ENCODE measurements around the gene SIGLEC6. TPM values are rescaled to one million over a fixed set of nuclear protein-coding genes. Genes with fewer than 3 reads are reported as not detected.

The SIGLEC6 gene
- total RNA-seq, 1 experiment from 2014 or later, result 0.31 TPM

DNA sequence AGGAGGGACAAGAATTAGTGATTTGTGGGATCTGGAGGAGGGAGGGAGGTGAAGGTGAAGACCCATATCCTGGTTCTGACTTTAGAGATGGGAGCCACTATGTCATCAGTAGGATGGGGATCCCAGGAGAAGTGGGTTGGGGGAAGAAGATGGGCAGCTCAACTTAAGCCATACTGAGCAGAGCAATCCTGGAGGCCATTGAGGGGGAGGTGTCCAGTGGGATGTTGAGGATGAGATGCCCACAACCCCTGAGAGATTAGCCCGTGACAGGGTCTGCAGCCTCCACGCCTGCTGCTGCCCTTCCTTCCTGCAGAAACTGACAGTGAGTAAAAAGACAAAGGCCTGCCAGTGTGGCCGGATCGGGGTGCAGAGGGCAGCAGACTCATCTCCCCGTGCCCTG is 11.2 kb upstream of the SIGLEC6 start:
- no peak overlapping the region for H3K4me3 Mint-ChIP-seq
- peaks cover 47 to 92% of the 10 kb centered on the region in 2 experiments for H3K9me3 Mint-ChIP-seq
- no peaks in the 10 kb centered on the region for H3K4me1 ChIP-seq (ENCODE audit: insufficient read depth, low read length)
- no peak overlapping the region for H2BK12ac ChIP-seq (ENCODE audit: insufficient read length, low read depth, low read length)
- H3K9ac ChIP-seq (ENCODE audit: extremely low read depth, insufficient read length, low read length), result no peak overlapping the region
- no peak overlapping the region for H3K4ac ChIP-seq (ENCODE audit: low read depth, low read length)
- no peaks in the 10 kb centered on the region for H3K27me3 ChIP-seq (ENCODE audit: insufficient read depth, low read length)
- H3K23me2 ChIP-seq (ENCODE audit: insufficient read length, low read depth, low read length, poor library complexity, severe bottlenecking), result no peaks in the 10 kb centered on the region
- no peak overlapping the region for H2BK20ac ChIP-seq (ENCODE audit: low read depth, low read length, poor library complexity, severe bottlenecking)
- no peak overlapping the region for H3K56ac ChIP-seq (ENCODE audit: insufficient read length, low read depth, low read length)
- H3T11ph ChIP-seq (ENCODE audit: low read length), result no peak overlapping the region
- H3K18ac ChIP-seq (ENCODE audit: insufficient read length, low read depth, low read length), result no peak overlapping the region
- peaks cover 46% of the 10 kb centered on the region for H3K27me3 Mint-ChIP-seq (ENCODE audit: low read depth)
- H3K27ac Mint-ChIP-seq, result peak overlapping the region in 1 of 3 experiments; percentile 41; a peak in 1 of 7 replicates
- H3K23ac ChIP-seq (ENCODE audit: insufficient read length, low read depth, low read length), result no peak overlapping the region
- no peak overlapping the region for H4K5ac ChIP-seq (ENCODE audit: insufficient read length, low read depth, low read length)
- H3K4me1 Mint-ChIP-seq, result no peaks in the 10 kb centered on the region
- H3K27ac ChIP-seq (ENCODE audit: insufficient read length, low read depth, low read length), result no peak overlapping the region
- H3K14ac ChIP-seq (ENCODE audit: insufficient read depth, low read length), result no peak overlapping the region
- H4K20me1 ChIP-seq (ENCODE audit: control insufficient read depth, insufficient read depth, insufficient read length), result no peaks in the 10 kb centered on the region
- no peaks in the 10 kb centered on the region for H3K79me1 ChIP-seq (ENCODE audit: insufficient read depth, low read depth, low read length, poor library complexity, severe bottlenecking)
- H4K91ac ChIP-seq (ENCODE audit: insufficient read length, low read depth, low read length), result no peak overlapping the region
- H4K8ac ChIP-seq (replicated peaks; ENCODE audit: insufficient read length, low read depth, low read length), result no peak overlapping the region
- TF ChIP-seq, protein P1, sequence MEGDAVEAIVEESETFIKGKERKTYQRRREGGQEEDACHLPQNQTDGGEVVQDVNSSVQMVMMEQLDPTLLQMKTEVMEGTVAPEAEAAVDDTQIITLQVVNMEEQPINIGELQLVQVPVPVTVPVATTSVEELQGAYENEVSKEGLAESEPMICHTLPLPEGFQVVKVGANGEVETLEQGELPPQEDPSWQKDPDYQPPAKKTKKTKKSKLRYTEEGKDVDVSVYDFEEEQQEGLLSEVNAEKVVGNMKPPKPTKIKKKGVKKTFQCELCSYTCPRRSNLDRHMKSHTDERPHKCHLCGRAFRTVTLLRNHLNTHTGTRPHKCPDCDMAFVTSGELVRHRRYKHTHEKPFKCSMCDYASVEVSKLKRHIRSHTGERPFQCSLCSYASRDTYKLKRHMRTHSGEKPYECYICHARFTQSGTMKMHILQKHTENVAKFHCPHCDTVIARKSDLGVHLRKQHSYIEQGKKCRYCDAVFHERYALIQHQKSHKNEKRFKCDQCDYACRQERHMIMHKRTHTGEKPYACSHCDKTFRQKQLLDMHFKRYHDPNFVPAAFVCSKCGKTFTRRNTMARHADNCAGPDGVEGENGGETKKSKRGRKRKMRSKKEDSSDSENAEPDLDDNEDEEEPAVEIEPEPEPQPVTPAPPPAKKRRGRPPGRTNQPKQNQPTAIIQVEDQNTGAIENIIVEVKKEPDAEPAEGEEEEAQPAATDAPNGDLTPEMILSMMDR (conservative IDR thresholded peaks at IDR 0.05), result no peak
- DNase-seq, result no peak
- peaks cover 0 to 17% (median 0%) of the 10 kb centered on the region in 3 experiments; a peak in 3 of 7 replicates for H3K36me3 Mint-ChIP-seq (ENCODE audit: insufficient read depth in 1 of 3, low read depth in 3 of 3)
- H2BK5ac ChIP-seq (ENCODE audit: insufficient read length, low read length), result no peak overlapping the region
- WGBS (ENCODE audit: extremely low coverage, insufficient read length, low lambda C conversion rate), result no CpG with 5 or more reads among the region's 5 CpGs
- no peak overlapping the region for H2AFZ ChIP-seq (ENCODE audit: low read length)
- H2BK15ac ChIP-seq (ENCODE audit: low read depth, low read length), result no peak overlapping the region
- no peak overlapping the region for H2BK120ac ChIP-seq (ENCODE audit: low read depth, low read length, poor library complexity, severe bottlenecking)
- no peaks in the 10 kb centered on the region for H3K9me3 ChIP-seq (ENCODE audit: control insufficient read depth, low read depth, low read length)
- H3K79me2 ChIP-seq (ENCODE audit: insufficient read depth, low read length), result no peaks in the 10 kb centered on the region
- no peak overlapping the region for H2AK5ac ChIP-seq (ENCODE audit: insufficient read length, low read length)
- H3K4me2 ChIP-seq (ENCODE audit: insufficient read depth, insufficient read length, low read length), result no peak overlapping the region

Data from H9 (cell line).